ENCODE results near the gene PLCXD3.

Gene PLCXD3

GRCh38 chr5:41433552-41434181, 76.7 kb downstream of the PLCXD3 start:
- in situ Hi-C loops (cut with HindIII; ENCODE audit: low pct_ligation_motif_present, low sequenced_read_pairs): no loop called here
- no peak overlapping the region for H3K27ac ChIP-seq
- no peak overlapping the region for H3K4me3 ChIP-seq (ENCODE audit: low read depth, low read length)
- H3K27me3 ChIP-seq (replicated peaks): no peaks in the 10 kb centered on the region
- TF ChIP-seq CTCF (IDR thresholded peaks at IDR 0.05; ENCODE audit: low read depth, low read length, missing control alignments): peak; percentile 67
- no peak for DNase-seq
- H3K36me3 ChIP-seq (replicated peaks): no peaks in the 10 kb centered on the region

- in situ Hi-C loops (cut with HindIII; ENCODE audit: low pct_ligation_motif_present, low sequenced_read_pairs): no loop called here
- no peak for TF ChIP-seq CTCF (IDR thresholded peaks at IDR 0.05; ENCODE audit: low read depth, low read length, missing control alignments)
These were observed 77.7 kb downstream of the PLCXD3 start for GRCh38 chr5:41432481-41433253.

GRCh38 chr5:41427505-41427904, 82.9 kb downstream of the PLCXD3 start:
- DNase-seq: no peak
- no peak overlapping the region for H3K27ac ChIP-seq
- no peaks in the 10 kb centered on the region for H3K27me3 ChIP-seq (replicated peaks)
- no peaks in the 10 kb centered on the region for H3K36me3 ChIP-seq (replicated peaks)
- H3K4me3 ChIP-seq (ENCODE audit: low read depth, low read length): no peak overlapping the region
- no peak for TF ChIP-seq CTCF (IDR thresholded peaks at IDR 0.05; ENCODE audit: low read depth, low read length, missing control alignments)
- in situ Hi-C loops (cut with HindIII; ENCODE audit: low pct_ligation_motif_present, low sequenced_read_pairs): no loop called here

More at GRCh38 chr5:41432481-41433253, 77.7 kb downstream of the PLCXD3 start:
- H3K36me3 ChIP-seq (replicated peaks): no peaks in the 10 kb centered on the region
- no peaks in the 10 kb centered on the region for H3K27me3 ChIP-seq (replicated peaks)
- no peak overlapping the region for H3K4me3 ChIP-seq (ENCODE audit: low read depth, low read length)
- no peak overlapping the region for H3K27ac ChIP-seq
- no peak for DNase-seq

GRCh38 chr5:41425736-41426135, 84.7 kb downstream of the PLCXD3 start:
- Histone ChIP-seq H3K4me3 (ENCODE audit: low read depth, low read length) (no peak overlapping the region), H3K27ac (no peak overlapping the region), H3K27me3 (replicated peaks) (no peaks in the 10 kb centered on the region), H3K36me3 (replicated peaks) (no peaks in the 10 kb centered on the region)
- DNase-seq: no peak
- TF ChIP-seq CTCF (IDR thresholded peaks at IDR 0.05; ENCODE audit: low read depth, low read length, missing control alignments): no peak
- in situ Hi-C loops (cut with HindIII; ENCODE audit: low pct_ligation_motif_present, low sequenced_read_pairs): no loop called here

- H3K27me3 ChIP-seq (replicated peaks): no peaks in the 10 kb centered on the region
- no peak for DNase-seq
- in situ Hi-C loops (cut with HindIII; ENCODE audit: low pct_ligation_motif_present, low sequenced_read_pairs): no loop called here
- H3K36me3 ChIP-seq (replicated peaks): no peaks in the 10 kb centered on the region
- no peak overlapping the region for H3K4me3 ChIP-seq (ENCODE audit: low read depth, low read length)
- no peak overlapping the region for H3K27ac ChIP-seq
- no peak for TF ChIP-seq CTCF (IDR thresholded peaks at IDR 0.05; ENCODE audit: low read depth, low read length, missing control alignments)
These were observed 89.8 kb downstream of the PLCXD3 start for GRCh38 chr5:41420492-41421067.
